GM10847 (cell line): ENCODE measurements around the gene CYB561D2.

Experiments
- POLR2A ChIP-seq: IDR thresholded peaks from 2 replicates; pipeline ENCODE4 v1.6.1; 2011; ENCODE audit not compliant: insufficient read length; ENCODE audit errors: extremely low read depth

Gene CYB561D2

GRCh38 chr3:50365080-50365841 is 14.6 kb downstream of the CYB561D2 start:
- no peak for TF ChIP-seq POLR2A

DNA sequence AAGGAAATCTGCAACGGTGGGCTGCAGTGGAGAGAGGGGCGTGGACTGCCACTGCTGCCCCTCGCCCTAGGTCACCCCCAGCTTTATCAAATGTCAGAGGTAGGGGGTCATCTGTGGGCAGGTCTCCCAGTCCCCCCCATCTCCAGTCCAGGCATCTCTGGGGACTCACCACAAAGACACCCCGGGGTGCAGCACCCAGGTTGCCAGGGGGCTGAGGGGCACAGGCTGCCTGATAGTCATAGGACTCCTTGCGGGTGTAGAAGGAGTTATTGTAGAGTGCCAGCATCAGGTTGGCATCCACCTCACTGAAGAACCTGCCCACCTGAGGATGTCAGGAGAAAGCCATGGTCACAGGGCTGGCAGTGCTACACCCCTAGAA is 15.2 kb downstream of the CYB561D2 start:
- TF ChIP-seq POLR2A: no peak

DNA sequence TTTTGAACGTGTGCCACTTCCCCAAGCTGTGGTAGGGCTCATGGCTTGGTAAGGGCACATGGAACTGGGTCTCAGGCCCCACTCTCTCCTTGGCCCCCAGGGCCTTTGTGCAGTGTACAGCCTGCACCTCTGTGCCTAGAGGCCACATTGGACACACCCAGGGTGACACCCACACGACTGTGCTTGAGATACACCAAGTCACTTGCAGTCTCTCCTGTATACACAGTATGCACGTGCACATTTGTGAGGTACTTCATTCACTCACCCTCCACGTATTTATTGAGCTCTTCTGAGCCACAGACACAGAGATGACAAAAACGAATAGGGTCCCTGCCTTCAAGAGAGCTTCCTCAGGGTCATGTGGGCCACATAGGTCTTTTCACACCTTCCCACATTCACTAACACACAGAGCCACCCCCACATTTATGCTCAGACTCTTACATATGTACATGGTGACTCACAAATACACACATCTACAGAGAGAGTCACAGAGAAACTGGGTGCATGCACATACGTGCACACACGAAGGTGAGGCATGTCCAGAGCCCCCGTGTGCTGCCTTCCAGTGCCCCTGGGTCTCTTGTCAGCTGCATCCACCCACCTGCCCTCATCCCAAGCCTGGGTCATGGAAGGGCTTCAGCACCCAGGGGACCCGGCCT is 18.5 kb downstream of the CYB561D2 start:
- TF ChIP-seq POLR2A: no peak

DNA sequence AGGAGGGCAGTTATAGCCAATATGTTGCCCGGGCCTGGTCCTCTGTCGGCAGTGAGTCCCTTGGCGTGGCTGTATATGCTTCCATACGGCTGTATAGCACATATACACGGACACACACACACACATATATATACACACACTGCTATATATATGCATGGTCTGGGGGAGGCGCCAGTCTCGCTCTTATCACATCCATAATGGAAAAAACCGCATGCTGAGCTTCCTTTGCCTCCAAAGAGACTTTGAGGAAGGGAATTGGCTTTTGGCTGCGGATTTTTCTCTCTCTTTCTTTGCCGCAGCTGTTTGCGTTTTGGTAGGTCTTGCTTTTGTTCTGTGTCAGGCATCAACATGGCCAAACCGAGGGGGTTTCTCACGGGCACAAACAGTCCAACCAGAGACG is 19.9 kb downstream of the CYB561D2 start:
- no peak for TF ChIP-seq POLR2A

DNA sequence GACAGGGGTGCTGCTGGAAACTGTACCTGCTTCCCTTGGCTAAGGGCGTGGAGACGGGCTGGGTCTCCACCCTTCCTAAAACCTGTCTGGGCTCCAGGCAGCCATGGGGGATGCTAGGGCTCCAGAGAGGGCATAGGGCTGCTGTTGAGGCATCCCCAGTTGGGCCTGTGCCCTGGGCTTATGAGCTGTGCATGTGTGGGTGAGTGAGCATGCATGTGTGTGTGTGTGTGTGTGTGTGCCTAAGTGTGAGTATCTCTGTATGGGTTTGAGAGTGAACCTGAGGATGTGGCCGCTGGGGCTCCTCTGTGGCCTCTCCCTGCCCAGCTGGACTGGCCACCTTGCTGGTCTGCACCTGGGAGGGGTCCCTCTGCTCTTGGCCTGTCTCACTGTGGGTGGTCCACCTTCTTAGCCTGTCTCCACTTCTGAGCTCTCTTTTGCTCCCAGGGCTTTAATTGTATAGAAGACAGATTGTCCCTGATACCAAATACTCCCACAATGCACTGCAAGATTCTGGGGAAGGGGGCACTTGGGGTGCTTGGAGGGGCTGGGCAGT is 20.5 kb downstream of the CYB561D2 start:
- no peak for TF ChIP-seq POLR2A

- no peak for TF ChIP-seq POLR2A
These were observed 21.7 kb downstream of the CYB561D2 start for GRCh38 chr3:50372349-50372748.

DNA sequence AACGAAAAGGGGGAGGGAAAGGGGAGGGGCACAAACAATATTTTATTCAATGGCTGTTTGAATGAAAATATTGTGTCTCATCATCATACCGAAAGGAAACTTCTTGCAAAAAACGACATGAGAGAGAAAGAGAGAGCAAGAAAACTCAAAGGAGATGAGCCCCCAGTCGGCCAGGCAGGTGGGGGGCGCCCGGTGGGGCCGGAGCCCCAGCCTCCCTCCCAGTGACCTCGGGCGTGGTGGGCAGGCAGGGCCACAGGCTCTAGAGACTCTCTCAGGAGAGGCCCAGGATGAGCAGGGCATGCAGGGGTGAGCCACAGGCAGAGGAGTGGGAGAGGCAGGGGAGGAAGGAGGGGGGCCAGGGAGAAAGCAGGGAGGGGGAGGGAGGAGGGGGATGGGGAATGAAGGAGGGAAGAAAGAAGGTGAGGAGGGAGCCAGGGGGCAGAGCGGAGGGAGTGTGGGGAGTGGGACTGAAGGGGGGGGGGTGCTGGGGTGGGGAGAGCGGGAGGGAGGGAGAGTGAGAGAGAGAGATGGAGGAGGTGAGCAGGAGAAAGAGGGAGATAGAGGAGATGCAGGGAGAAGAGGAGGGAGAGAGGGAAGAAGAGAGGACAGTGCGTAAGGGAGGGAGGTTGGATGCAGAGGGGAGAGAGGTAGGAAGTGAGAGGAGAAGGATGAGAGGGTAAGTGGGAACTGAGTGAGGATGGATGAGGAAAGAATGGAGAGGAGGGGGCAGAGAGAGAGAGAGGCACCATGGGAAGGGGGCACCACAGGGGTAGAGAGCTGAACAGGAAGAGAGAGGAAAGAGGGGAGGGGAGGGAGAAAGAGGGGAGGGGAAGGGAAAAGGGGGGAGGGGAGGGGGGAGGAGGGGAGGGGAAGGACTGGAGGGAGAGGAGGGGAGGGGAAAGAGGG is 22.7 kb downstream of the CYB561D2 start:
- no peak for TF ChIP-seq POLR2A

DNA sequence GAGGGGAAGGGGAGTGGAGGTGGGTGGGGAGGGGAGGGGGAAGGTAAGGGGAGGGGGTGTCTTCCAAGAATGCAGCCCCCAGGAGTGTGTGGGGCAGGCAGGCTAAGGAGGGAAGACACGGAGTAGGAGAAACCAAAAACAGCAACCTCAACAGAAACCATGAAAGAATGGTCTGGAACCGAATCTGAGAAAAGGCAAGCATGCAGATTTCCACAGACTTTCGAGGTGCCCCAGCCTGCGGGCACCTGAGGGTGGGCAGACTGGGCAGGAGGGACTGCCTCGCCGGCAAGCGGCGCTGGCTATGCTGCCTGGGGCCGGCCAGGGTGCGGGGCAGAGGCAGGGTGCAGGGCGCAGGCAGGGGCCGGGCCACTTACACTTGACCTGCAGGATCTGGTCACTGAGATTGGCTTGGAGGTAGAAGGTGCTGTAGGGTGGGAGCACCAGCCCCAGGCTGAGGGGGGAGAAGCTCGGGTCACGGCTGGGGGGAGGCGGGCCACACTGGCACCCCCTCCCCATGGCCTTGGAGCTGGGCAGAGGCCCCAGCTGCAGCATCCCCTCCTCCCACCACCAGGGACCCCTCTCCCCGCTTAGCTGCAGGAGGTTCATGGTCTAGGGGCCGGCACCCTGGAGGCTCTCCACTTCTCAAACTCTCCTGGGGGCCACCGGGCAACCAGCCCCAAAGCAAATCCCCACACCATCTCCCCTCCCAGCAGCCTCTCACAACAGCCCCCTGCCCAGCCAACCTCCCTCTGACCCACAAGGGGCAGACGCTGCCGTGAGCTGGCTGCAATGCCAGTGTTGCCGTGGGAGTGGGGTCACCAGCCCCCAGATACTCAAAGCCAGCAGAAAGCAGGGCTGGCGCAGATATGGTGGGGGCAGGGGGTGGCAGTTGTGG is 23.9 kb downstream of the CYB561D2 start:
- TF ChIP-seq POLR2A: no peak

DNA sequence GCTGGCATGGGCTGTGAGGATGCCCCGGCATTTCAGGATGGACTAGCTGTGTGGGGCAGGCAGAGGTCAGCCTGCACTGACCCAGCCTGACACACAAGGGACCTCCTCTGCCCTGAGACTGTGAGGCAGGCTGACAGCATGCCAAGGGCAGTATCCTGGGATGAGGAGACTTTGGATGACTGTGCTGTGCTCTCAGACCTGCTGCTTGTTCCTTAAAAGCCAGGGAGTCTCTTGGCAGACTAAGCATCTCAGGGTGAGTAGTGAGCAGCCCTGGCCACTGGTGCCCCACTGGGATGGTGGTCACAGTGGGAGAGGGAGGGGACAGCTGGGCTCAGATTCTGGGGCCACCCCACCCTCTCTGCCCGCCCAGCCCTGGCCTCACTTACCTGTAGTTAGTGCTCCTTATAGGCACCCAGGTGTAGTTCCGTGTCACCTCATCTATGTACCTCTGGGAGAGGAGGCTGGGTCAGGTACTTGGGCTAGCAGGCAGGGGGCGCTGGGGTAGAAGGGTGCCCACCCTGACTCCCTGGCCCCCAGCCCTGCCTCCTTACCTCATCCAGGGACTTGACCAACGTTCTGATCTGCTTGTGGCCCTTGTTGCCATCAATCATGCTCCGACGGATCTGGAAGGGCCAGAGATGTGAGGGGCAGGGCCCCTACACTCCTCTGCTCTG is 24.7 kb downstream of the CYB561D2 start:
- TF ChIP-seq POLR2A: no peak

GRCh38 chr3:50378024-50378423 is 27.4 kb downstream of the CYB561D2 start:
- TF ChIP-seq POLR2A: no peak

DNA sequence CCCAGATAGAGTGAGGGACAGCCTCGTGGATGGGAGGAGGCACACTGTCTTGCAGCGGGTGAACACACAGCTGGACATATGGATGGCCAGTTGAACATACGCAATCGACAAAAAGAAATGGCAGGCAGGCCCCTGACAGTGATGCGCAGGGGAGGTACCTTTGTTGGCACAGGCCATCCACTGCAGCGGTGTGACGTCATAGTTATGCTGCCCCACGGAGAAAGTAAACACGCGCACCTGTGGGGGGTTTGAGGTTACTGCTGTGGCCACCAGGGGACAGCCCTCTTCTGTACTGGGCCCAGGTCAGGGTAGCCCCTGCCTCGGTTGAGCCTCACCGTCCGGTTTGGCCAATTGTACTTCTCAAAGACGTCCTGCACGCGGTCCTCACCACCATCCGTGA is 28.1 kb downstream of the CYB561D2 start:
- no peak for TF ChIP-seq POLR2A

DNA sequence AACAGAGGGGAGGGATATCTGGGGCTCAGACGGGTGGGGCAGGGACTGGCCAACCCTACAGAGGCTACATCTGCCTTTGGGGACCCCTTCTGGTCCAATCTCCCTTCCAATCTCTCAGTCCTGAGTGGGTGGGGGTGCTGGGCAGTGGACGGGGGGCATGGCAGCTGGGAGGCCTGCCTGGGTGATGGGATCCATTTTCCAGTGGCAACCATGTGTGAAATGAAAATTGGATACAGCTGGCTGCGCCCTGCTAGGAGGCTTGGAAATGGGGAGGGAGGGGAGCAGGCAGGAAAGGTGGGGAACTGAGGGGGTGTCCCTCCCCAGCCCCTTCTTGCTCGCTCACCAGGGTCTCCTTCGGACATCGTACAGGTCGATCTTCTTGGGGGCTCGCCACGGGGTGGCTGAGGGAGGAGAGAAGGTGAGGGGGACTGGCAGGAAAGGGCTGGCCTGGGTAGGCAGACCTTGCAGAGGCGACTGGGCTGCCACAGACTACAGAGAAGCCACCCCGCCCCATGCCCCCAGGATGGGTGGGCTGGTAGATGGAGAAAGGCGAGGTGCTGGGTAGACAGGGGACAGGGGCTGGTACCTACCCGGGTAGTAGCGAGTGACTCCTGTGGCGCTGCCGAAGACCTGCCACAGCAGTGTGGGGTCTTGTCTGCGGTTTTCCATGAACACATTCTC is 29.9 kb downstream of the CYB561D2 start:
- no peak for TF ChIP-seq POLR2A

- TF ChIP-seq POLR2A: no peak
These were observed 30.7 kb downstream of the CYB561D2 start for GRCh38 chr3:50381383-50381782.
